ENCODE measurements around the gene PRIM1. TPM values are rescaled to one million over a fixed set of nuclear protein-coding genes. Genes with fewer than 3 reads are reported as not detected.

The PRIM1 gene
- total and polyA plus RNA-seq, 2 of the 8 experiments (the other 6 are each of a cell fraction or from before 2014, with no cell fraction given): 52.4 to 61.9 TPM

GRCh38 chr12:56758728-56759262 lies 6.7 kb upstream of the PRIM1 start:
- no peak for FAIRE-seq
- H3K9me3 ChIP-seq (ENCODE audit: insufficient read depth in 2 of 2, low read depth in 1 of 2, low read length in 1 of 2): 0 out of 4 replicates have a peak, but pooled peaks cover 0 to 3% of the 10 kb centered on the region in 2 experiments
- H3K23me2 ChIP-seq (ENCODE audit: low read depth, low read length): peaks cover 2% of the 10 kb centered on the region; the same call in 1 of the 2 replicates
- H3K23ac ChIP-seq (ENCODE audit: insufficient read length): no peak overlapping the region
- no peaks in the 10 kb centered on the region for H3K79me1 ChIP-seq (ENCODE audit: low read depth, low read length)
- H2AFZ ChIP-seq (ENCODE audit: low read length): no peak overlapping the region
- H2BK15ac ChIP-seq (ENCODE audit: low read length): no peak overlapping the region
- POLR2A ChIA-PET (ENCODE audit: partially characterized antibody): interaction anchor here (1.9 to 43.7 kb wide), 3 partner anchors 8 to 229 kb away, joined by 5 to 1406 read pairs (median 8); partner anchors contain the start of gene PTGES3
- H3K79me2 ChIP-seq (ENCODE audit: control insufficient read depth in 1 of 2, insufficient read depth in 2 of 2, low read length in 2 of 2): no peaks in the 10 kb centered on the region
- H3K27me3 ChIP-seq (replicated peaks in 1 of 4; ENCODE audit: control insufficient read depth in 3 of 4, extremely low read depth in 1 of 4, insufficient read depth in 3 of 4, low read length in 3 of 4): no peaks in the 10 kb centered on the region
- H3K4me1 ChIP-seq (replicated peaks in 1 of 4; ENCODE audit: control insufficient read depth in 3 of 4, insufficient read depth in 4 of 4, low read length in 3 of 4): no peaks in the 10 kb centered on the region
- H2BK120ac ChIP-seq (replicated peaks; ENCODE audit: low read depth, low read length): no peak overlapping the region
- no peak overlapping the region for H2BK20ac ChIP-seq (ENCODE audit: low read length)
- H4K91ac ChIP-seq (replicated peaks; ENCODE audit: insufficient read length, low read length): no peak overlapping the region
- no peak overlapping the region for H2BK12ac ChIP-seq (ENCODE audit: low read depth, low read length)
- no peak overlapping the region for H3K4me3 ChIP-seq (ENCODE audit: extremely low read depth in 1 of 4, insufficient read depth in 2 of 4, low read depth in 3 of 4, low read length in 4 of 4)
- H3K36me3 ChIP-seq (ENCODE audit: control insufficient read depth in 2 of 4, insufficient read depth in 4 of 4, low read length in 3 of 4): no peaks in the 10 kb centered on the region
- no peak overlapping the region for H3K9ac ChIP-seq (replicated peaks in 1 of 4; ENCODE audit: extremely low read depth in 1 of 4, low read depth in 3 of 4, low read length in 3 of 4)
- no peak overlapping the region for H2AK5ac ChIP-seq (ENCODE audit: low read depth, low read length)
- no peak overlapping the region for H3K56ac ChIP-seq (replicated peaks; ENCODE audit: insufficient read length, low read depth, low read length)
- H3K14ac ChIP-seq (ENCODE audit: insufficient read length): no peak overlapping the region
- CTCF ChIA-PET (ENCODE audit: partially characterized antibody): interaction anchor here (0.5 to 14.5 kb wide), 14 partner anchors 10 to 353 kb away, joined by 3 to 187 read pairs (median 5); partner anchors contain the start of gene ZBTB39
- H3K4ac ChIP-seq (replicated peaks; ENCODE audit: insufficient read length, low read depth, low read length): no peak overlapping the region
- H4K5ac ChIP-seq (ENCODE audit: insufficient read length, low read depth, low read length): no peak overlapping the region
- no peak for DNase-seq (ENCODE audit: low read depth in 1 of 2, low spot score in 2 of 2)
- WGBS, 2 experiments (ENCODE audit: extremely low coverage in 1 of 2, insufficient coverage in 1 of 2, insufficient read length in 1 of 2, insufficient replicate concordance in 2 of 2, low coverage in 1 of 2, low lambda C conversion rate in 2 of 2, missing lambda C conversion rate in 1 of 2): 95% methylated on average over 3 of the region's 3 CpGs; no CpG with 5 or more reads in 1 of the 2 experiments
- no peaks in the 10 kb centered on the region for H4K20me1 ChIP-seq (replicated peaks in 1 of 2; ENCODE audit: control insufficient read depth in 1 of 2, insufficient read depth in 2 of 2, low read length in 2 of 2)
- H2BK5ac ChIP-seq (ENCODE audit: low read depth, low read length): no peak overlapping the region
- H3K27ac ChIP-seq (ENCODE audit: low read depth, low read length): no peak overlapping the region
- H3K4me2 ChIP-seq (ENCODE audit: insufficient read depth in 1 of 2, low read depth in 2 of 2, low read length in 2 of 2): no peak overlapping the region
- no peak overlapping the region for H3K18ac ChIP-seq (ENCODE audit: extremely low read depth, low read length)
- H4K8ac ChIP-seq (ENCODE audit: extremely low read depth, insufficient read depth, low read length): no peak overlapping the region
- no peak for TF ChIP-seq CEBPB (IDR thresholded peaks at IDR 0.05; ENCODE audit: low read depth, low read length)
- TF ChIP-seq HDAC6 (IDR thresholded peaks at IDR 0.05; ENCODE audit: low read depth, low read length): no peak
- no peak for TF ChIP-seq CBX5 (IDR thresholded peaks at IDR 0.05; ENCODE audit: low read depth, low read length)
- TF ChIP-seq SP1 (IDR thresholded peaks at IDR 0.05; ENCODE audit: low read depth, low read length): no peak
- no peak for TF ChIP-seq TAF1 (IDR thresholded peaks at IDR 0.05; ENCODE audit: low read depth, low read length)
- no peak for TF ChIP-seq KDM4A (IDR thresholded peaks at IDR 0.05; ENCODE audit: low read depth, low read length, severe bottlenecking)
- TF ChIP-seq TCF12 (IDR thresholded peaks at IDR 0.05; ENCODE audit: low read depth, low read length): no peak
- TF ChIP-seq GTF2F1 (IDR thresholded peaks at IDR 0.05; ENCODE audit: borderline replicate concordance, low read depth, low read length): no peak
- no peak for TF ChIP-seq POU5F1 (IDR thresholded peaks at IDR 0.05; ENCODE audit: low read depth, low read length)
- no peak for TF ChIP-seq SIRT6 (IDR thresholded peaks at IDR 0.05; ENCODE audit: low read length)
- no peak for TF ChIP-seq BACH1 (IDR thresholded peaks at IDR 0.05; ENCODE audit: low read length)
- no peak for TF ChIP-seq ZNF274 (IDR thresholded peaks at IDR 0.05; ENCODE audit: borderline replicate concordance, extremely low read depth, low read length)
- TF ChIP-seq YY1 (IDR thresholded peaks at IDR 0.05; ENCODE audit: low read depth, low read length): no peak
- no peak for TF ChIP-seq ASH2L (IDR thresholded peaks at IDR 0.05; ENCODE audit: low read length)
- no peak for TF ChIP-seq MAX (IDR thresholded peaks at IDR 0.05)
- TF ChIP-seq TEAD4 (IDR thresholded peaks at IDR 0.05; ENCODE audit: low read depth, low read length): no peak
